Skeletal muscle tissue (tissue), 4 donors: Measurements from ENCODE around the gene TMEM174. TPM values are rescaled to one million over a fixed set of nuclear protein-coding genes. Genes with fewer than 3 reads are reported as not detected.
A peak's percentile ranks its signal among the peaks of the same experiment; 100 is the strongest.
"Not testable (repeated sequence)": the region's sequence is repeated elsewhere in the genome, so short reads cannot be mapped to it uniquely, and the experiment has no call there.

ENCODE experiments used
- H3K27ac ChIP-seq: one replicate; pipeline ENCODE4 v1.7.0; 2013; ENCODE audit warnings: mild to moderate bottlenecking, low read depth, low read length, inconsistent platforms
- H3K27me3 ChIP-seq, 3 donors: one replicate each; pipeline ENCODE4 v1.7.0; 2013; ENCODE audit warnings: low read length in 3 of 3; ENCODE audit not compliant: control insufficient read depth in 3 of 3, insufficient read depth in 3 of 3
- H3K36me3 ChIP-seq, 3 donors: one replicate each; pipeline ENCODE4 v1.7.0; 2013; ENCODE audit warnings: low read length in 3 of 3; ENCODE audit not compliant: control insufficient read depth in 3 of 3, insufficient read depth in 3 of 3
- H3K4me1 ChIP-seq, 3 donors: one replicate each; pipeline ENCODE4 v1.7.0; 2013; ENCODE audit warnings: low read length in 3 of 3, mild to moderate bottlenecking in 3 of 3; ENCODE audit not compliant: control insufficient read depth in 3 of 3, insufficient read depth in 3 of 3
- H3K4me3 ChIP-seq, 3 donors: one replicate each; pipeline ENCODE4 v1.7.0; 2013; ENCODE audit warnings: low read length in 3 of 3
- H3K9ac ChIP-seq, 3 donors: one replicate each; pipeline ENCODE4 v1.7.0; 2013; ENCODE audit warnings: low read length in 3 of 3, mild to moderate bottlenecking in 3 of 3, moderate library complexity in 2 of 3, low read depth in 1 of 3
- H3K9me3 ChIP-seq, 3 donors: one replicate each; pipeline ENCODE4 v1.7.0; 2013; ENCODE audit warnings: low read length in 3 of 3; ENCODE audit not compliant: control insufficient read depth in 3 of 3
- total RNA-seq: library from RNA; depleted of rRNA; stranded (reverse); fragments of >200 nt; gene quantifications from one replicate; pipeline ENCODE4 v1.2.3, GENCODE V29; 2014
- donor health status: Osteomylitis.

TMEM174 gene
- total RNA-seq, 1 donor from 2014 or later = not detected

- peaks cover 43 to 46% (median 44%) of the 10 kb centered on the region in 3 donors for H3K27me3 ChIP-seq
- peak overlapping the region; percentile 38 to 69 (median 57) for H3K4me3 ChIP-seq
- H3K9ac ChIP-seq = peak overlapping the region in 1 of 3 donors; percentile 66
- H3K36me3 ChIP-seq = no peaks in the 10 kb centered on the region
- no peak overlapping the region for H3K27ac ChIP-seq
- peaks cover 7 to 8% (median 8%) of the 10 kb centered on the region in 3 donors for H3K4me1 ChIP-seq
- H3K9me3 ChIP-seq = no peaks in the 10 kb centered on the region
These were observed 43.1 kb downstream of the TMEM174 start for GRCh38 chr5:73215891-73216610.

GRCh38 chr5:73218552-73219171, 45.7 kb downstream of the TMEM174 start:
- Histone ChIP-seq H3K9me3 (no peaks in the 10 kb centered on the region), H3K27me3 (peaks cover 34 to 48% (median 39%) of the 10 kb centered on the region in 3 donors), H3K27ac (no peak overlapping the region), H3K4me1 (peaks cover 7 to 8% (median 8%) of the 10 kb centered on the region in 3 donors), H3K4me3 (no peak overlapping the region), H3K9ac (no peak overlapping the region), H3K36me3 (no peaks in the 10 kb centered on the region)

GRCh38 chr5:73219336-73219735, 46.3 kb downstream of the TMEM174 start:
- H3K4me3 ChIP-seq, H3K9me3 ChIP-seq, H3K27ac ChIP-seq, H3K4me1 ChIP-seq, H3K9ac ChIP-seq, H3K36me3 ChIP-seq: not testable (repeated sequence)
- peaks cover 29 to 41% (median 33%) of the 10 kb centered on the region in 3 donors for H3K27me3 ChIP-seq

GRCh38 chr5:73221161-73221560, 48.2 kb downstream of the TMEM174 start:
- Histone ChIP-seq H3K4me1 (peaks cover 3% of the 10 kb centered on the region in 3 donors), H3K27ac (no peak overlapping the region), H3K9ac (no peak overlapping the region), H3K36me3 (no peaks in the 10 kb centered on the region), H3K27me3 (peaks cover 12 to 29% (median 19%) of the 10 kb centered on the region in 3 donors), H3K9me3 (no peaks in the 10 kb centered on the region), H3K4me3 (no peak overlapping the region)

GRCh38 chr5:73221726-73222125, 48.7 kb downstream of the TMEM174 start:
- Histone ChIP-seq H3K27me3 (peaks cover 7 to 29% (median 15%) of the 10 kb centered on the region in 3 donors), H3K9ac (no peak overlapping the region), H3K36me3 (no peaks in the 10 kb centered on the region), H3K4me1 (no peaks in the 10 kb centered on the region), H3K4me3 (no peak overlapping the region), H3K27ac (no peak overlapping the region), H3K9me3 (no peaks in the 10 kb centered on the region)

- peaks cover 3 to 25% (median 11%) of the 10 kb centered on the region in 3 donors for H3K27me3 ChIP-seq
These were observed 49.2 kb downstream of the TMEM174 start for GRCh38 chr5:73222173-73222572.

More at GRCh38 chr5:73222173-73222572, 49.2 kb downstream of the TMEM174 start:
- Histone ChIP-seq H3K4me3 (no peak overlapping the region), H3K9ac (no peak overlapping the region), H3K4me1 (no peaks in the 10 kb centered on the region), H3K27ac (no peak overlapping the region), H3K36me3 (no peaks in the 10 kb centered on the region), H3K9me3 (no peaks in the 10 kb centered on the region)

Other genes with a start within 250 kb of the TMEM174 start
- gene FCHO2, start 217.2 kb upstream of the TMEM174 start, total RNA-seq = 32.4 TPM
- not detected for gene TMEM171, start 52.6 kb upstream of the TMEM174 start, total RNA-seq